ENCODE results near the gene ARMC3. TPM values are rescaled to one million over a fixed set of nuclear protein-coding genes. Genes with fewer than 3 reads are reported as not detected.

The ARMC3 gene
- total RNA-seq, 6 experiments from 2014 or later, result not detected

- no peak for DNase-seq
- no peaks in the 10 kb centered on the region for H3K9me3 Mint-ChIP-seq
Observed at GRCh38 chr10:23021430-23021829, 93.6 kb downstream of the ARMC3 start.

GRCh38 chr10:23024002-23024401 is 96.1 kb downstream of the ARMC3 start:
- Mint-ChIP-seq H3K27me3 (ENCODE audit: insufficient read depth) (peaks cover 3% of the 10 kb centered on the region; the same call in 1 of the 2 replicates), H3K4me3 (no peak overlapping the region), H3K4me1 (ENCODE audit: low read depth) (no peaks in the 10 kb centered on the region), H3K36me3 (ENCODE audit: low read depth) (no peaks in the 10 kb centered on the region), H3K27ac (no peak overlapping the region), H3K9me3 (no peaks in the 10 kb centered on the region)
- no peak for DNase-seq
- TF ChIP-seq CTCF (IDR thresholded peaks at IDR 0.05), result no peak

More at GRCh38 chr10:23021430-23021829, 93.6 kb downstream of the ARMC3 start:
- Mint-ChIP-seq H3K4me3 (no peak overlapping the region), H3K4me1 (ENCODE audit: low read depth) (no peaks in the 10 kb centered on the region), H3K27me3 (ENCODE audit: insufficient read depth) (no peaks in the 10 kb centered on the region; the same call in 1 of the 2 replicates), H3K27ac (no peak overlapping the region), H3K36me3 (ENCODE audit: low read depth) (no peaks in the 10 kb centered on the region)
- no peak for TF ChIP-seq CTCF (IDR thresholded peaks at IDR 0.05)

DNA sequence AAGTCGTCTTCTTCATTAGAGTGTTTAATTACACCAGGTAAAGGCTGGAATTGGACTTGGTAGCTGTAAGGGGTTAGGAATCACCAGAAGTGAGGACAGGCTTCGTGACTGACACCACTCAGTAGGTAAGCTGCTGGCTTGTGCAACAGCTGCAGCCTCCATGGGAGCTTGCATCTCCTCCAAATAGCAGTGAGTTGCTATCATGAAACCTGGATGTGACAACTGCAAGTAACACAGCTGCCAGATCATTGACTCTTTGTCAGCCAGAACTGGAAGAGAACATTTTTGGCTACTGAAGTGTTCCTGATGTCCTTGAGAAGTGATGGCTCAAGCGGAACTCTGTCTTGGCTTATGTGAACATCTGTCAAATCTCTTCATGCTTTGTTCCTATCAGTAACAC is 103.5 kb downstream of the ARMC3 start:
- no peak for TF ChIP-seq CTCF (IDR thresholded peaks at IDR 0.05)
- DNase-seq, result no peak
- Mint-ChIP-seq H3K9me3 (no peaks in the 10 kb centered on the region), H3K27ac (no peak overlapping the region), H3K4me1 (ENCODE audit: low read depth) (no peaks in the 10 kb centered on the region), H3K27me3 (ENCODE audit: insufficient read depth) (peaks cover 10% of the 10 kb centered on the region), H3K36me3 (ENCODE audit: low read depth) (no peaks in the 10 kb centered on the region), H3K4me3 (no peak overlapping the region)

- no peaks in the 10 kb centered on the region for H3K36me3 Mint-ChIP-seq (ENCODE audit: low read depth)
- no peak overlapping the region for H3K27ac Mint-ChIP-seq
- no peaks in the 10 kb centered on the region for H3K4me1 Mint-ChIP-seq (ENCODE audit: low read depth)
- H3K4me3 Mint-ChIP-seq, result no peak overlapping the region
- no peak for TF ChIP-seq CTCF (IDR thresholded peaks at IDR 0.05)
- H3K27me3 Mint-ChIP-seq (ENCODE audit: insufficient read depth), result peaks cover 8% of the 10 kb centered on the region
- no peaks in the 10 kb centered on the region for H3K9me3 Mint-ChIP-seq
- DNase-seq, result no peak
Observed at GRCh38 chr10:23034790-23035189, 106.9 kb downstream of the ARMC3 start.

DNA sequence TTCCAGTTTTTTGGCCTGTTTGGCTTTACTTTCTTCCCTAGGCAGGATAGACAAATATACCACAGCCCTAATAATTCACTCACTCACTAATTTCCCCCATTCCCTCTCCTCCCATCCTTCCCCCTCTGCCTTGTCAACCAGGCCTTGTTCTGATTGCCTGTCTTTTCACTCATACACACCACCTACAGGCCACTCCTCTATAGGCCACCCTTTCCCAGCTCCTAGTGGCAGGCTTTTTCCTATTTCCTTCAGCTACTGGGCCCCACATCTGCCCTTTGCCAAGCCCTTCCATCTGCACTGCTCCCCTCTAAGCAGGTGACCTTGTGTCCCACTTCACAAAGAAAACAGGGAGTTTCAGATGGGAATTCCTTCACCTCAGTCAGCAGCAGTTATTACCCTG is 107.7 kb downstream of the ARMC3 start:
- no peaks in the 10 kb centered on the region for H3K4me1 Mint-ChIP-seq (ENCODE audit: low read depth)
- no peak for DNase-seq
- H3K27me3 Mint-ChIP-seq (ENCODE audit: insufficient read depth), result peaks cover 5% of the 10 kb centered on the region
- TF ChIP-seq CTCF (IDR thresholded peaks at IDR 0.05), result peak; percentile 36
- no peaks in the 10 kb centered on the region for H3K36me3 Mint-ChIP-seq (ENCODE audit: low read depth)
- no peaks in the 10 kb centered on the region for H3K9me3 Mint-ChIP-seq
- H3K27ac Mint-ChIP-seq, result no peak overlapping the region
- H3K4me3 Mint-ChIP-seq, result no peak overlapping the region

DNA sequence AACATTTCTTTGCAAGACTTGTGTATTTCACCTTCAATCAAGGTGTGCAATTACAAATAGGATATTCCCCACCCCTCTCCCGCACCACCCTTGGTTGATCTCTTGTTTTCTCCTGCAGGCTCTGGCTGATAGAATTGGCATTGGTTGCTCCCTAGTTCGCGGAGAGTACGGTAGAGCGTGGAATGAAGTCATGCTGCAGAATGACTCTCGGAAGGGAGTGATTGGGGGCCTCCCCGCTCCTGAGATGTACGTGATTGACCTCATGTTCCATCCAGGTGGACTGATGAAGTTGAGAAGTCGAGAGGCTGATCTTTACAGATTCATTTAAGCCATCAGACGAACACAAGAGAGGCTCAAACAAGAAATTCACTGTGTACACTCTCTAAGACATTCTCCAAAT is 109.3 kb downstream of the ARMC3 start:
- TF ChIP-seq CTCF (IDR thresholded peaks at IDR 0.05), result no peak
- Mint-ChIP-seq H3K4me3 (no peak overlapping the region), H3K36me3 (ENCODE audit: low read depth) (no peaks in the 10 kb centered on the region), H3K4me1 (ENCODE audit: low read depth) (no peaks in the 10 kb centered on the region), H3K27ac (no peak overlapping the region), H3K27me3 (ENCODE audit: insufficient read depth) (no peaks in the 10 kb centered on the region; the same call in none of the 2 replicates), H3K9me3 (no peaks in the 10 kb centered on the region)
- no peak for DNase-seq
